Caki2 (cell line): Measurements from ENCODE around the gene NGDN. TPM values are rescaled to one million over a fixed set of nuclear protein-coding genes. Genes with fewer than 3 reads are reported as not detected.
A peak's percentile ranks its signal among the peaks of the same experiment; 100 is the strongest.

ENCODE experiments used
- DNase-seq: peaks from one replicate; pipeline ENCODE4 v3.0.0-alpha.2; 2015; ENCODE audit warnings: low read depth
- in situ Hi-C: cut with HindIII; loops from 2 replicates; pipeline ENCODE4 v1.10.0; 2016; ENCODE audit warnings: low sequenced_read_pairs, low pct_unique_long_range_greater_than_20kb, mixed read lengths
- total RNA-seq: library from RNA; depleted of rRNA; stranded (reverse); fragments of >200 nt; shearing (Covaris generic); gene quantifications from 2 replicates; pipeline ENCODE4 v1.2.3, GENCODE V29; 2014; ENCODE audit warnings: low replicate concordance

Gene NGDN
- total RNA-seq, 1 experiment from 2014 or later: 33.9 TPM

GRCh38 chr14:23457587-23458445, 11.7 kb upstream of the NGDN start:
- peak; percentile 10 for DNase-seq
- in situ Hi-C loops: no loop called here

GRCh38 chr14:23460960-23461359, 8.5 kb upstream of the NGDN start:
- DNase-seq: no peak
- in situ Hi-C loops: no loop called here

- DNase-seq: no peak
- in situ Hi-C loops: no loop called here
Measured at GRCh38 chr14:23464700-23465099, 4.8 kb upstream of the NGDN start.

GRCh38 chr14:23465261-23465660, 4.2 kb upstream of the NGDN start:
- in situ Hi-C loops: no loop called here
- no peak for DNase-seq

GRCh38 chr14:23468704-23469126, 788 bp upstream of the NGDN start:
- in situ Hi-C loops: no loop called here
- no peak for DNase-seq

- in situ Hi-C loops: no loop called here
Measured at GRCh38 chr14:23469906-23470403, 452 bp downstream of the NGDN start.

GRCh38 chr14:23470947-23471346, 1.4 kb downstream of the NGDN start:
- in situ Hi-C loops: no loop called here
- DNase-seq: no peak

More at GRCh38 chr14:23469906-23470403, 452 bp downstream of the NGDN start:
- no peak for DNase-seq

- DNase-seq: peak; percentile 7
- in situ Hi-C loops: no loop called here
Measured at GRCh38 chr14:23478109-23478759, 8.7 kb downstream of the NGDN start.

GRCh38 chr14:23481362-23481970, 12.0 kb downstream of the NGDN start:
- peak; percentile 16 for DNase-seq
- in situ Hi-C loops: no loop called here

- in situ Hi-C loops: no loop called here
- DNase-seq: no peak
Measured at GRCh38 chr14:23481979-23482822, 12.7 kb downstream of the NGDN start.

GRCh38 chr14:23482823-23483148, 13.3 kb downstream of the NGDN start:
- DNase-seq: no peak
- in situ Hi-C loops: no loop called here

- no peak for DNase-seq
- in situ Hi-C loops: no loop called here
Measured at GRCh38 chr14:23483236-23483854, 13.8 kb downstream of the NGDN start.

GRCh38 chr14:23485326-23485725, 15.8 kb downstream of the NGDN start:
- DNase-seq: no peak
- in situ Hi-C loops: no loop called here

GRCh38 chr14:23486036-23486435, 16.5 kb downstream of the NGDN start:
- in situ Hi-C loops: no loop called here

GRCh38 chr14:23487216-23487615, 17.7 kb downstream of the NGDN start:
- no peak for DNase-seq
- in situ Hi-C loops: no loop called here

More at GRCh38 chr14:23486036-23486435, 16.5 kb downstream of the NGDN start:
- no peak for DNase-seq

GRCh38 chr14:23492618-23493272, 23.2 kb downstream of the NGDN start:
- in situ Hi-C loops: no loop called here
- no peak for DNase-seq

GRCh38 chr14:23494223-23494622, 24.7 kb downstream of the NGDN start:
- no peak for DNase-seq
- in situ Hi-C loops: no loop called here
